ENCODE measurements around the gene RIMS4.

RIMS4 gene

DNA sequence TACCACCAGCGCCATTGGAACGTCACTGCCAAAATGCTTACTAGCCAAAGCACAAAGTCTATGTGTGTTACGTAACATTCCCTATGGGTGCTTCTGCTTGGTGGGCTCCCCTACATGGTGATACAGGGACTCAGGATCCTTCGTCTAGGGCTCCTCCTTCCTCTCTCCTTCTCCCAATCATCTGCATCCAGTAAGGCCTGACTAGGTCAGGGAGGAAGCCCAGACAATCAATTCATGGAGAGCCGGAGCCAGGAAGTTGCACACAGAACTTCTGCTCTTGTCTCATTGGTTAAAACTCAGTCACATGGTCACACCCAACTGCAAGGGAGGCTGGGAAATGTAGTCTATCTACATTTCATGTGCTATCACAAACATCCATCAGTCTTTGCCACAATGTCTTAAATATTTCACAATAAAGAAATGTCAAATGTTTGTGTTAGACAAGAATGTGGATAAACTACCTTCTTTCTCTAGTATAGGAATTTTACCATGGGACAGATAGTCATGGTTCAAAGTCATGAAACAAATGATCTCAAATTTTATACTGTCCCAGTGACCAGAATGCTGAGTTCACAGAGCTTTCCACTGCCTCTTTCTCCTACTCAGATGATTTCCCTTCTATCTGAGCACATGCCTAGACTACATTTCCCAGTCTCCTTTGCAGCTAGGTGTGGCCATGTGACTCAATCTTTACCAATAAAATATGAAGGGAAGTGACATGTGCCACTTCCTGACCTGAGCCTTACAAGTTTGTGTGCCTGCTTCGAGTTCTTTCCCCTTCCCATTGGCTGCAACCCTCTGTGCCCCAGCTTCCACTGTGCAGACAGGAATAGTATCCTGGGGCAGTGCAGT, 74.0 kb downstream of the RIMS4 start:
- no peak for DNase-seq

- no peak for DNase-seq
These were observed 74.6 kb downstream of the RIMS4 start for GRCh38 chr20:44735816-44736169.

DNA sequence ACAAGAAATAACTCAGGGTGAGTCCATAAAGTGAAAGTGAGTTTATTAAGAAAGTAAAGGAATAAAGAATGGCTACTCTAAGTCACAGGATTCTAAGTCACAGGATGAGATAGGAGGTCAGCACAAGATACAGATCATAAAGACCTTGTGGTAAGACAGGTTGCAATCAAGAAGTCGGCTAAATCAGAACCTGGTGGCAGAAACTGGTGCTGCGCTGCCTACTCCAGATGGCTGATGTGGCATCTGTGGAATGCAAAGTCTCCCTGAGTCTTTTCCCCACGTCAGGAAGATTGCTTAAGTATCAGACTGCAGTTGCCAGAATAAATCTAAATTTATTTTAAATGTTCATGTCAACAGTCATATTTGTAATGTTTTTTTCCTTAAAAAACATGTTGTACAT, 75.4 kb downstream of the RIMS4 start:
- DNase-seq, result no peak

DNA sequence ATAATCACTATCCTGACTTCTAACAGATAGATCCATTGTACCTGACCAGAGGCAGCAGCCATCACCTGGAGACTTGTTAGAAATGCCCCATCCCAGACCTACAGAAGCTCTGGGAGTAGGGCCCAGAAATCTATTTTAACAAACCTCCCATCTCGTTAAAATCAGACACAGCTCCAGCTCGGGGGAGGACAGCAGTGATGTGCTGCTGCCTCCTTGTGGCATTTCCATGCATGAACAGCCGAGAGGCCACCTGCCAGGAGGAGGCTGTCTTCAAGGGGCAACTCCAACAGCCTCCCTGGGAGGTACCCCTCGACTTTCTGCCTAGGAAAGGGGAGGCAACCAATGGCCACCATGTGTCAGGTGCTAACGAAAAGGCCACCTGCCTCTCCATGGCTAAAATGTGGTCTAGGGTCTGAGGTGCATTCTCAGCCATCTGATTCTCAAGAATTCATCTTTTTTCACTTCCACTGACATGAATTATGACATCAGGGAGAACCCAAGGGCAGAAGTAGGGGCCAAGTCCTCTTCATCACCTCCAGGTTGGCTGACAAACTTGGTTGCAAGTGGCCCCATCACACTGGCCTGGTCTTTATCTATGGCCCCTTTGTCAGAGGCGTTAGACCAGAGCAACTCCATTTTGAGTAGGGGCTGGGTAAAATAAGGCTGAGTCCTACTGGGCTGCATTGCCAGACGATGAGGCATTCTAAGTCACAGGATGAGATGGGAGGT, 76.8 kb downstream of the RIMS4 start:
- no peak for DNase-seq

DNA sequence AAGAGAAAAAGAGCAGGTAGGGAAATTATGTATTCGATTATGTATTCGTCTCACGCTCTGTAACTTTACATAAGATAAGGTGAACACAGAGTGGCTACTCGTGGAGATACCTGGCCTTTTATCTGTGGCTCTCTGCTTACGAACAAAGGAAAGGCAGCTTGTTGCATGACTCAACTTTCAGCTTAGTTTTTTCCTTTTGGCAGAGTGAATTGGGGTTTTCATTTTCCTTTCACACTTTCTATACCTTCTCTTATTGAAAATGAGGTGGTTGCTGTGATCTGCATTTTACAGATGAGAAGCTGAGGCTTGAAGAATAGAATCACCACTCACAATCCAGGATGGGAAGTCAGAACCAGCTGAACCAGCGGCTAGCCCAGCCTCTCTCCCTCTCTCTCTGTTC, 78.0 kb downstream of the RIMS4 start:
- DNase-seq, result no peak

DNA sequence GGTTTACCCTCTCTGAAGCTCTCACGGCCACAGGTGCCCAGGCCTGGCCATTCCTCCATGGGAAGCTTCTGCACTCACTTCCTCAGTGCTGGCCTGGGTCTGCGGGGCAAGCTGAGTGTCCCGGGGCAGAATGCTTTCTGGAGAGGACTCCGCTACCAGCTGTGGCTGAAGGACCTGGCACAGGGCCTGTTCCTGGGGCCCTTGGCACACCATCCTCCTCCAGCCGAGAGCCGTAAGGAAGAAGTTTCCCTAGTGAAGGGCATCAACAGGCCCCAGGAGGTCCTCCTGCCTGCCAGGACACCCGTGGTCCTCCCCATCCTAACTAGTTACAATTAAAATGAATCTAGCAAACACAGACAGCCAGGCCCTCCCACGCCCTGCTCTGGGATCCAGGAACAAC, 78.7 kb downstream of the RIMS4 start:
- no peak for DNase-seq

DNA sequence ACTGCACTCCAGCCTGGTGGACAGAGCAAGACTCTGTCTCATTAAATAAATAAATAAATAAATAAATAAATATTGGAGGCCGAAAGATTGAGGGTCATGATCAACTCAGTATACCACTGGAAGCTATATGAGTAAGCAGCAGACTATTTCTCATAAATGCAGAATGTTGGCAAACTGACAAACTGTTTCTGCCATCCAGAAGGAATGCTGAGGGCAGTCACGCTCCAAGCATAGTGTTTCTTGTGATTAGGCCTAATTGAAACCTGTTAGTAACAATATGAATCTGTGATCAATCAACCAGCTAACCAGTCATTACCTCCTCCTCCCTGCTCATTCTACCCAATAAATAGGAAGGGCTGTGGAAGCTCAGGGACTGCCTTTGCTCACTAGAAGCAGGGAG, 79.9 kb downstream of the RIMS4 start:
- DNase-seq, result no peak

DNA sequence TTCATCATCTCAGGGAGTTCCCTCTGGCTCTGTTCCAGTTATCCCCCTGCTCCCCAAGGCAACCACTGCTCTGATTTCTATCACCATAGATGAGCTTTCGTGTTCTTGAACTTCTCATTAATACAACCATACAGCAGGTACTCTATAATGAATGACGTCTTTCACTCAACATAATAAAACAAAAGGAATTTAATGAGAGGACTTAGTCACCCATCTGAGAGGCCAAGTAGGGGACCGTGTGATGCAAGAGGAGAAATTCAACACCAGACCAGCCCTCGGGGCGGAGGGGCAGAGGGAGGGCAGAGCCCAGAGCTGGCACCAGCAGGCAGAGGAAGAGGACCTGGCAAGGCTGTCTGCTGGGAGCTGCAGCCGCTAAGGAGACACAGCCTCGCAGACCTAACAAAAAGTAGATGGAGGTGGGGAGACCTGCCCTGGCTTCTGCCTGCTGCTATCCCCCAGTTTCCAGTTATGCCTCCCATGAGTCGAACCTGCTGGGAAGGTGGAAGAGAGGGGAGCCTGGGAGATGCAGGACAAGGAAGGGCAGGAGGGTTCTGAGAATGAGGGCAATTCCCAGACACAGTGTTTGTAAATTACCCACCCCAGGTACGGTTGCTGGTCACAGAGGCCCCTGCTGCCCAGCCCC, 81.4 kb downstream of the RIMS4 start:
- peak; percentile 68 for DNase-seq

- DNase-seq, result no peak
These were observed 82.7 kb downstream of the RIMS4 start for GRCh38 chr20:44727651-44728050.

- DNase-seq, result no peak
These were observed 83.3 kb downstream of the RIMS4 start for GRCh38 chr20:44727039-44727438.

DNA sequence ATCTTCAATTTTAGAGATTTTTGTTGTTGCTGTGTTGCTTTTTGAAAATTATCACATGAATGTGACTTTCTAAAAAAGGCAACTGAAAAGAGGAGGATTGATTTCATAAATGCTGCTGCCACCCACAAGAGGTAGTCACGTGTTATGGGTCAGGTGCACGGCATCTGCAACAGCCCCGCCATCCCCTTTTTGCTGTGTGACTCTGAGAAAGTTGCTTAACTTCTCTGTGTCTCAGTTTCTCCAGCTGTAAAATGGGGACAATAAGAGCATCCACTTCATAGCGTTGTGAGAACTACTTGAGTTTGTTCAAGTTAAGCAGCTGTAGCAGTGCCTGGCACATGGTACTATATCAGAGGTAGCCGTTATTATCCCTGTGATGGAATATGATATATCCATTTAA, 84.5 kb downstream of the RIMS4 start:
- DNase-seq, result no peak

DNA sequence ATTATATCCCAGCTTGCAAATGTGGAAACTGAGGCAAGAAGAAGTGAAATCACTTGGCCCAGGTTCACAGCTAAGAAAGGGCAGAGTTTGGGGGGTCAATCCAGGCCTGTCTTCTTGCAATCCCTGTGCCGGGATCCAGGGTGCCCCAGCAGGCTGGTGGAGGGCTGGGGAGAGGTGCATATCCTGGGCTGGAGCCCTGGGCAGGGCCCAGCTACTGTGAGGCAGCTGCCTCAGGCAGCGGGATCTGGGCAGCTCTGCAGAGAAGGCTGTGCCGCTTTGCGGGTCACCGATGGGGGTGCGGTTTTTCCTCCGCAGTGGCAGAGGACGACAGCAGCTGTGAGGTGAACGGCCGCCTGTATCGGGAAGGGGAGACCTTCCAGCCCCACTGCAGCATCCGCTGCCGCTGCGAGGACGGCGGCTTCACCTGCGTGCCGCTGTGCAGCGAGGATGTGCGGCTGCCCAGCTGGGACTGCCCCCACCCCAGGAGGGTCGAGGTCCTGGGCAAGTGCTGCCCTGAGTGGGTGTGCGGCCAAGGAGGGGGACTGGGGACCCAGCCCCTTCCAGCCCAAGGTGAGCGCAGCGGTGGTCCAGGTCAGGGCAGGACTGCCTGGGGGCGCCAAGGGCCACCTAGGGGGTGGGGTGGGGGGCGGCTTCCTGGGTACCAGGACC, 85.8 kb downstream of the RIMS4 start:
- no peak for DNase-seq

DNA sequence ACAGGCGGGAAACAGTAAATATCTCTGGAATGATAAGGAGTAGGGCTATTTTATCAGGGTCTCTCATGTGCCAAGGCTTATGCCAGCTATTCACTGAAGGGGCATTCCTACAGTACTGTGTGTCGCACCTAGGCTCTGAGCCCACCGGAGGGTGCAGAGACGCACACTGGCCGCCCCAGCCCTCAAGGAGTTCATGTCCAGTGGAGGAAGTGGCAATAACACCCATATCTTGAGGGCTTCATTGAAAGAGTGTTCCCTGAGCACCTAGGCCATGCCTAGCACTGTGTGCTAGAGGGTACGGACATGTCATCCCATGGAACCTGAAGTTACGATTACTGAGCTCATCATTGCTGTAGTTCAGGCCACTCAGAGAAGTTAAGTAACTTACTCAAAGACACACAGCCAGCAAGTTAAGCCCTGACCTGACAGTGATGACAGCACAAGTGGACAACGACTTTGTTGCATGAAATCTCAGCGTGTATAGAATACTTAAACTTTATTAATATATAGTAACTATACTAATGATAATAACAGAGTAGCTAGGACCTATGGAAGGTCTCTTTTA, 86.5 kb downstream of the RIMS4 start:
- DNase-seq, result no peak

DNA sequence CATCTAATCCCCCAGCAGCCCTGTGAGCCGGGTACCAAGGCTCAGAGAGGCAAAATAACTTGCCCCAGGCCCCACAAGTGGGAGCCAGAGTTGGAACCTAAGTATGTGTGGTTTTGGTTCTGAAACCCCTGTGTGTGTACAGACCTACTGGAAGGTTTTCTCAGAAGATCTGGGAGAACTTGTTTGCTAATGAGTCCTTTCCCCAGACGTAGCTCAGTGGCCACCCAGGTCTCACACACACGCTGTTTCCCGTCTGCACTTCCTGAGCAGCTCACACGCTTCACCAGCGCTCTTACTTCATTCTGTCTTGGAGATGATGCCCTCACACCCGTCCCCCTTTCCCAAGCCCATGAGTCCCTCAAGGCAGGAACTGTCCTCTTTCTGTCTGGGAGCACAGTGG, 87.0 kb downstream of the RIMS4 start:
- no peak for DNase-seq

- no peak for DNase-seq
These were observed 87.4 kb downstream of the RIMS4 start for GRCh38 chr20:44722990-44723389.

GRCh38 chr20:44721785-44722054, 88.6 kb downstream of the RIMS4 start:
- no peak for DNase-seq

- DNase-seq, result no peak
These were observed 89.2 kb downstream of the RIMS4 start for GRCh38 chr20:44720997-44721784.

- no peak for DNase-seq
These were observed 89.7 kb downstream of the RIMS4 start for GRCh38 chr20:44720621-44720996.

DNA sequence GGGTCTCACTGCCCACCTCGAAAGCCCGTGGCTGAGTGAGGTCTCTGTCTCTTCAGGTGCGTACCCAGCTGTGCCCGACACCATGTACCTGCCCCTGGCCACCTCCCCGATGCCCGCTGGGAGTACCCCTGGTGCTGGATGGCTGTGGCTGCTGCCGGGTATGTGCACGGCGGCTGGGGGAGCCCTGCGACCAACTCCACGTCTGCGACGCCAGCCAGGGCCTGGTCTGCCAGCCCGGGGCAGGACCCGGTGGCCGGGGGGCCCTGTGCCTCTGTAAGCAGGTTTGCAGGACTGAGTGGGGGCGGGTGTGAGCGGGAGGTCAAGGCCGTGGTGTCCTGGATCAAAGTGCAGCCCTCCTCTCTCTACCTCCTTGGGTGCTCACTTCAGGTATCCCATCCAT, 90.5 kb downstream of the RIMS4 start:
- no peak for DNase-seq

DNA sequence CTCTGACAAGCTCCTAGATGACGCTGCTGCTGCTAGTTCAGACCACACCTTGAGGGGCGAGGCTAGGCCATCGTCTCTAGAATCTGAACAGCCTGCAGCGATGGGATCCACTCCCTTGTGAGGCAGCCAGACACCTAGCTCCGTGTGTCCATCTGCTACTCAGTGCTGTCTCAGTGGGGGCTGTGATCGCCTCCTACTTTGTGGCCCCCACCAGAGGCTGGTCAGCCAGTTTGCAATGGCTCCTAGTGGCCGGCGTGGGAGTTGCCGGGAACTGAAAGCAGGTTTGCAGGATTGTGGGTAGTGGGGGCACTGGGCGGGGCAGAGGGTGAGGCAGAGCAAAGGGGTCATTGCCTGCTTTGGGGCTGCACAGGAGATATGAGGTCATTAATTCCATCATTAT, 92.4 kb downstream of the RIMS4 start:
- DNase-seq, result no peak

- no peak for DNase-seq
These were observed 93.8 kb downstream of the RIMS4 start for GRCh38 chr20:44716309-44717106.

Measured in GOT3 (cell line).